Tibial nerve (tissue), 4 donors: Measurements from ENCODE around the gene VN1R2.

Source experiments
- EP300 ChIP-seq, 2 donors: sonication (generic); formaldehyde crosslinking; IDR thresholded peaks; one replicate each; pipeline ENCODE4 v1.6.1; 2017; ENCODE audit warnings: antibody characterized with exemption in 2 of 2, mild to moderate bottlenecking in 1 of 2
- POLR2A ChIP-seq, 2 donors: fragments of 450-650 bp; IDR thresholded peaks; one replicate each; pipeline ENCODE4 v1.6.1; 2017; ENCODE audit warnings: antibody characterized with exemption in 2 of 2, mild to moderate bottlenecking in 2 of 2, moderate library complexity in 2 of 2
- TF ChIP-seq, protein P1 (sequence below), 5 experiments: fragments of 200-600 bp in 3 of 5; fragments of 450-650 bp in 2 of 5; sonication (generic) in 3 of 5; IDR thresholded peaks; one replicate each; pipeline ENCODE4 v1.5.1; 2016 to 2019; ENCODE audit warnings: antibody characterized with exemption in 5 of 5, mild to moderate bottlenecking in 3 of 5, moderate library complexity in 2 of 5

DNA sequence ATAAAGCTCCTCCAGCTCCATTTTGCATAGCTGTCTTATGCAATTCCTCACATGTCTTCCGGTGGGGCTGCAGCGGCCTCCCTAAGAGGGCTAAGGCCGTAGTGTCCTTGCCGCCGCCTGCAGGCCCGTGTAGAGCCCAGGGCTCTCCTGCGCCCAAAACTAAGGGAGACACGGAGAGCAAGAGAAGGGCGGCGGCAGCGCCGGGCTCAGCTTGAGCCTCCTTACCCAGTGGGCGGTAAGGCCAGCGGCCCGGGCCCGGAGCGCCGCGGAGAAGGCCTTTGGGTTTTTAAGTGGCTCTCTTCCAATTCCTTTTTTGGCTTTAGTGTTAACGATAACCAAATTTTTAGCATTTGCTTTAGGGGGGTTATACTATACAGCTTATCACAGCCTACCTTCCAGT lies 33.5 kb upstream of the VN1R2 start:
- TF ChIP-seq, protein P1, sequence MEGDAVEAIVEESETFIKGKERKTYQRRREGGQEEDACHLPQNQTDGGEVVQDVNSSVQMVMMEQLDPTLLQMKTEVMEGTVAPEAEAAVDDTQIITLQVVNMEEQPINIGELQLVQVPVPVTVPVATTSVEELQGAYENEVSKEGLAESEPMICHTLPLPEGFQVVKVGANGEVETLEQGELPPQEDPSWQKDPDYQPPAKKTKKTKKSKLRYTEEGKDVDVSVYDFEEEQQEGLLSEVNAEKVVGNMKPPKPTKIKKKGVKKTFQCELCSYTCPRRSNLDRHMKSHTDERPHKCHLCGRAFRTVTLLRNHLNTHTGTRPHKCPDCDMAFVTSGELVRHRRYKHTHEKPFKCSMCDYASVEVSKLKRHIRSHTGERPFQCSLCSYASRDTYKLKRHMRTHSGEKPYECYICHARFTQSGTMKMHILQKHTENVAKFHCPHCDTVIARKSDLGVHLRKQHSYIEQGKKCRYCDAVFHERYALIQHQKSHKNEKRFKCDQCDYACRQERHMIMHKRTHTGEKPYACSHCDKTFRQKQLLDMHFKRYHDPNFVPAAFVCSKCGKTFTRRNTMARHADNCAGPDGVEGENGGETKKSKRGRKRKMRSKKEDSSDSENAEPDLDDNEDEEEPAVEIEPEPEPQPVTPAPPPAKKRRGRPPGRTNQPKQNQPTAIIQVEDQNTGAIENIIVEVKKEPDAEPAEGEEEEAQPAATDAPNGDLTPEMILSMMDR (IDR thresholded peaks at IDR 0.05): no peak
- TF ChIP-seq POLR2A (IDR thresholded peaks at IDR 0.05) (no peak), EP300 (IDR thresholded peaks at IDR 0.05) (no peak)
